Choroid plexus epithelial cell (primary cell): ENCODE measurements around the gene CCDC85C.

Experiments
- DNase-seq: peaks from one replicate; pipeline ENCODE4 v3.0.0-alpha.2; 2010; ENCODE audit warnings: low read depth
- H3K4me3 ChIP-seq: 2 replicates; pipeline ENCODE4 v1.5.1; 2011; ENCODE audit warnings: low read depth, mild to moderate bottlenecking, control low read depth, low read length, moderate library complexity
- CTCF ChIP-seq: conservative IDR thresholded peaks from 2 replicates; pipeline ENCODE4 v1.5.1; 2011; ENCODE audit warnings: low read depth, mild to moderate bottlenecking, control low read depth, inconsistent platforms, low read length, moderate library complexity

The CCDC85C gene

DNA sequence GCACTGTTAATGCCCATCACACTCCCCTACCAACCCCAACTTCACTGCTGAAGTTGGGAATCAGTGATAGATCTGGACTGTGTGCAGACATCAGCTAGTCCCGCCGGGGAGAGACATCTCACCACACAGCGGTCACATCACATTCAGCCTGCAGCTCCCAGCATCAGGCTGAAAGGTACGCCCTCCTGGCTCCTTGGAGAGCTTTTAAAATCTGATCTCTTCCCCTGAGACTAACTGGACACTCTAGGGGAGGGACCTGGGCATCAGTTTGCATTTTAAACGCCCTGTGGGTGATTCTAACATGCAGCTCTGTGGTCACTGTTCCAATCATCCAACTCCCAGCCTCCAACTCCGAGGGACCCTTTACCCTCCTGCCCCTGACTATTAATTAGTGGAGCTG, 58.4 kb downstream of the CCDC85C start:
- no peak overlapping the region for H3K4me3 ChIP-seq
- no peak for TF ChIP-seq CTCF
- no peak for DNase-seq

DNA sequence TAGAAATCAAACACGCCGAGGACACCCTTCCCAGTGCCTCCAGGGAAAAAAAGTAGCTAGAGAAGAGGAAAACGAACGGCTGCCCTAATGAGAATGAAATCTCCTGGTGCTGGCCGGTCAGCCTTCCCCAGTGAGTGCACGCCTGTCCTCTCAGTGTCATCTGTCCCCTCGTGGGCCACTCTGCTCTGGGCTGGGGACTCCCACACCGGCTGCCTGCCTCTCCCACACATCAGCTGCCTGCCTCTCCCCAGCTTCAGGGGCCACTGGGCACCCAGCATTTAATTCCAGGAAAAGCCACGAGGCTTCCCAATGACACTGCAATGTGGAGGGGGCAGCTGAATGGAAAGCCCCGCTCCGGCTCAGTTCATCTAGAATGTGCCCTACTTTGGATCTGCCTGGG, 59.0 kb downstream of the CCDC85C start:
- no peak for TF ChIP-seq CTCF
- DNase-seq, result no peak
- no peak overlapping the region for H3K4me3 ChIP-seq

GRCh38 chr14:99543985-99544384, 60.0 kb downstream of the CCDC85C start:
- no peak for TF ChIP-seq CTCF
- no peak overlapping the region for H3K4me3 ChIP-seq
- DNase-seq, result no peak

GRCh38 chr14:99543370-99543769, 60.6 kb downstream of the CCDC85C start:
- no peak for TF ChIP-seq CTCF
- no peak overlapping the region for H3K4me3 ChIP-seq
- no peak for DNase-seq

- TF ChIP-seq CTCF, result no peak
- no peak overlapping the region for H3K4me3 ChIP-seq
- DNase-seq, result no peak
These were observed 61.4 kb downstream of the CCDC85C start for GRCh38 chr14:99542566-99542965.

DNA sequence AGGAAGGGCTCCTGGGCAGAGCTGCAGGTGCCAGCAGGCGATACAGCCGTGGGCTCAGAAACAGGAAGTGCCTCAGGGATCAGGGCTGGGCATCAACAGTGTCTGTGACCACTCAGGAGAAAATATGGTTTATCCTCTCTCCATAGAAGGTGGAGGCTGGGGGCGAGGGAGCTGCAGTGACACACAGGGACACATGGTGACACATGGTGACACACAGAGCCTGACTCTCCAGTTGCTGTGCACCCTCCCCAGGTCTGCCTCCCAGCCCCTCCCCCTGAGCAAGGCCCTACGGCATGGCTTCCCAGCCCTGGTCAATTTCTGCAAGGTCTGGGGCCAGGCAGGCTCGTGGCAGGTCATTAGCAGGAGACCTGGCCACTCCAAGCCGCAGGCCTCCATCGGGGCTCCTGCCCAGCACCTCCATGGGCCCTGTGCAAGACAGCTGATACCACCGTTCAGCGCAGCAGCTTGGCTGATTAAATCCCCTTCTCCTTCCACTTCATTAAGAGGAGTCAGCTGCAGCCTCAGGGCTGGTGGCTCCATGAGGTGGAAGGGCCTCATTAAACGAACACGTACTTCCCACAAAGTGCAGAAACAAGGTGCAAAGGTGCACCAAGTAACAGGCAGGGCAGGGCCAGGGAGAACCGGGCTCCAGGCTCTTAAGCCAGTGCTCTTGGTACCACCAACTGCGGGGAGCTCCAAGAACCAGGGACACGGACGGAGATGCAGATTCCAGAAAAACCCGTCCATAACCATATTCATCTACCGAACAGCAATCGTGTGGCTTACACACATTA, 62.1 kb downstream of the CCDC85C start:
- no peak for TF ChIP-seq CTCF
- no peak for DNase-seq
- no peak overlapping the region for H3K4me3 ChIP-seq

GRCh38 chr14:99541211-99541610, 62.8 kb downstream of the CCDC85C start:
- no peak for DNase-seq
- no peak for TF ChIP-seq CTCF
- no peak overlapping the region for H3K4me3 ChIP-seq
